ENCODE measurements around the gene RGN.
"Not testable (repeated sequence)": the region's sequence is repeated elsewhere in the genome, so short reads cannot be mapped to it uniquely, and the experiment has no call there.

RGN gene

DNA sequence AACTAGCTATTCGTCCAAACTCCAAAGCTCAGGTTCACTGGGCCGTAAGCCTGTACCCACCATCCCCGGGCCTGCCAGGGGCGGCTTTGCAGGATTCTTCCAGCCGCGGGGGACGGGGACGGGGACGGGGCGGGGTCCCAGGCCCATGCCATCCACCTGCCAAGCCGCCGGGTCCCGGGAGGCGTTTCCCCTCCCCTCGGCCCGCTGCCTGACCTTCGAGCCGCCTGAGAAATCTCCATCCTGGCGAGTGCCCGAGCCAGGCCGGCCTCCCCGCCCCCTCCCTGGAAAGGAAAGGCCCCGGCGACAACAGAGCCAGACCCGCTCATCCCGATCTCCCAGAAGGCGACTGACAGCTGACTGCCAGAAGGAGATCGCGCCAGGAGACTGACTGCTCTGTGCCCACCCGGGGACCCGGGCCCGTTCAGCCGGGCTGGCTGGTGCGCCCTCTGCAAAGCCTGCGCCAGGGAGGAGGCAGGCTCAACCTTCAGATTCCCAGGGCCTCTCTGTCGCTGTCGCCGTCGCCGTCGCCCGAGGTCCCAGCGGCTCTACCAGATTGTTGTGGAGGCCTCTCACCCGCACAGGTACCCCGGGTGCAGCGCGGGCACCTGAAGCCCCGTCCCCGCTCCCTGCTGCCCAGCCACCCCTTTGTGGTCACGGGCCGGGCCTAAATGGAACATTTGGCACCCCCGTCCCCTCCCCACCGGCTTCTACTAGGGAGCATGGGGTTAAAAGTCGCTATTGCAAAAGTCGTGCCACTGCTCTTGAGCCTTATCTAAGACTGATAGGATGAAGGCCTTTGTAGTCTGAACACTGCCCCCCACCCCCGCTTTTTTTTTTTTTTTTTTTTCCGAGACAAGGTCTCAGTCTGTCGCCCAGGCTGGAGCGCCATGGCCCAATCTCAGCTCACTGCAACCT, at the start of gene RGN:
TSS of gene RGN (plus strand) at position 315 of the 915 bp plus-strand sequence. CDS start 2,702 bp downstream, outside the sequence.
- no peak for DNase-seq (ENCODE audit: low read depth)

DNA sequence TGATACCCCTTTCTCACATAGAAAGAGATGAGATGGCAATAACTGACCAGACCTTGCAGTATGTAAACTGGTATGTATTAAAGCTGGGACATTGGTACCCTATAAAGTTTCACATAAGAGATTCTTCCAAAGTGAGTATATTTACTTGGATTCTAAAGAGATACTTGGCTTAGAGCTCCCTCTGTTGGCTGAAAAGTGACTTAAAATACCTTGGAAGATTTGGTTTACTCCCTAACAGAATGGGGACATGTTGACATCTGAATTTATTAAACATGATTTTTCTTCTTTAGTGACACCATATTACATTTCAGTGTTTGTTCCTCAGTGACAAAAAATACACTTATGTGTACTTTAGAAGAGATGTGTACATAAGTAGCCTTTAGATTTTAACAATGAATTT, 47.9 kb upstream of the RGN start:
- DNase-seq (ENCODE audit: low read depth): no peak

DNA sequence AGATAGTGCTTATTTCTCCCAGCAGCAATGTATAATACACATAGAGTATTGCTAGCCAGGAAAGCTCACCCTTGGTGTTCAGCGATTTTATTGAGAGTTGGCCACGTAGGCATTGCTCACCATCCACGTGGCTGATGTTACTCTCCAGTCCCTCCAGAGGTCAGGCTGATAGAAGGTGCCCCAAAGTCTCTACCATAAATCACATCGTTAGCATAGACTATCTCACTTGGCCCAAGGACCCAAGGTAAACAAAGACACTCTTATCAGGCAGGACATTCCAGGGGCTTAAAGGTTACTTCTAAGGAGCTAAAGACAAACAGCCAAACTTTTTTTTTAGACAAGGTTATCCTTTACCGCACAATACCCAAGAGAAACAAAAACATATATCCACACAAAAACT, 30.3 kb upstream of the RGN start:
- no peak for DNase-seq (ENCODE audit: low read depth)

DNA sequence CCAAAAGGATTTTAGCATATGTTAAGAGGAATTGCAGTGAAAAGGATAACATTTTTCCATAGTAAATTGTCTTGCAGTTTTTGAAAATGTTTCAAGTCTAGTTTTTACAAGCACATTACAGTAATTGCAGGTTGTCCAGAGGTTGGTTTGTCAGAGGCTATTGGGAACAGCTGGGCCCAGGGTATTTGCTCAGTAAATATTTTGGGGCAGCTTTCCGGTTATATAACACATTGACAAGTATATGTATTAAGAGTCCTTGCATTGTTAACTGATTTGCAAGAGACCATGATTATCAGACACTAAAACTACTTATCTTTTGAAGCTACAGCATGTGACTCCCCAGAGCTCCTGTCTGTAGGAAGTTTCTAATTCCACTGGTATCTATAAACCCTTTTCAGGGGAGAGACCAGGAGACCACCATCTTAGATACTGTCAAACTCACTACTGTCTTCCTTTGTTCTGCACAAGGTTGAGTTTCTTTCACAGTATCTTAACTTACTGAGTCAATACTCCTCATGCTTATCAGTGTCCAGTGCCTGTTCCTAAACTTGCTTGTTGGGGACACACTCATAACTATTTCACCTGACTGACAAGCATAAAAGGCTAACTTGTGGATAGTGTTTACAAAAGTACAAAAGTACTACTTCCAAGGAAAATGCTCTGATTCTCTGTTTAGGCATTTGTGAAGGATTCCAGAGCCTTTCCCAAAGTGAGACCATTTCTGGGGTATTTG, 18.9 kb upstream of the RGN start:
- no peak for DNase-seq (ENCODE audit: low read depth)

DNA sequence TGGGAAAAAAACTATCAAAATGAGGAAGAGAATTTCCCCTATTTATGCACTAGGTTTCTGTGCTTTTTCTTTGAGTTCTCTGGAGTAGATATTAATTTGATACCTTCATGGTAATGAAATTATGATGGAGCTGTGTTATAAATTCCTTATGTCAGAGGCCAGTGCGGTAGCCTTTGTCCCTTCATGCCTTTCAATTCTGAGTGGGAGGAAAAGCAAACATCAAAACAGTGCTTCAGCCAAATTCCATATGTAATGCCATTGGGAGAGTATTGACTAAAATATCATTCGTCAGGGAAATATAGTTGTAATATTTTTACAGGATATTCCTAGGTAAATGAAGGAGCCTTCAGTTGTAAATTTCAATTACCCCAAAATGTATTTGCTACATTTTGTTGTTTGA, 17.5 kb upstream of the RGN start:
- no peak for DNase-seq (ENCODE audit: low read depth)

DNA sequence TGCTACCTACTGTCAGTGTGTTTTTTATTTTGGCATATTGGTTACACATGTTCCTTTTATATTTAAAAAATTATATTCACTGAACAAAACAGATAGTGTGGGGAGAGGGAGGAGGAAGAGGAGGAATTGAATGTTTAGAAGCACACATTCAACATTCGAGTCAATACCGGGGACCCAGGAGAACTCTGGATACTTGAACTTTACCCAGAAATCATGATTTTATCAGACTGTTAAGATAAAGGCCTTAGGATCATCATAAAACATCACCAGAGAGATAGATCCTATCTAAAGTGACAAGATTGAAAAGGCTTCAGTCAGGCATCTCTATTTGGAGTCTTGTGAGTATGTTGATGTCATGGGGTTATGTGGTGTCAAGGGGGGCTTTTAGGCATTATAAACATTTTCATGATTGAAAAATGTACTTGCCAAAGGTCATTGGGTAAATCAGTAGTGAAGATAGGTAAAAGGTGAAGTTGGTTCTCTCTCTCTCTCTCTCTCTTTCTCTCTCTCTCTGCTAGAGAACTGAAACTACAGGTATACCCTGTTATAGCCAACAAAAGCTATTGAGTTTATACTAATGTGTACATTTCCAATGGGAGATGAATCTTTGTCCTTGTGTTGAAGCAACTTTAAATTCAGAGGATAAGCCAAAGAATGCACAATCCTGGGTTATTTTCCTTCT, 16.9 kb upstream of the RGN start:
- no peak for DNase-seq (ENCODE audit: low read depth)

DNA sequence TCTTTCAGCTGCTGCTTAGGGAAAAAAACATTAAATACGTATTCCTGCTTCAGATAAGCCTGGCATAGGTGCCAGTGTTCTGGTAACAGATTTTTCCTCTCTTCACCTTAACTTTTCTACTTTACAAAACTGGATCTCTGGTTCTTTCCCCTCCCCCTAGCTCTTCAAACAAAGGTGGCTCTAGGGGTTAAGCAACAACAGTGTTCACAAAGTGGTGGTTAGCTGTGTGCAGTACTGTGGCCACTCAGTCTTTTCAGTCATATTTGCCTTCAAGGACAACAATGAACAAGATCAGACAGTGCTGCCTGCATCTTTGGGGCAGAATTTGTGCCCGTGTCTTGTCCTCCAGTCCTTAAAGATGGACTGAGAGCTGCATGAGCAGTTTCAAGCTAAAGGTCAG, 15.1 kb upstream of the RGN start:
- no peak for DNase-seq (ENCODE audit: low read depth)

DNA sequence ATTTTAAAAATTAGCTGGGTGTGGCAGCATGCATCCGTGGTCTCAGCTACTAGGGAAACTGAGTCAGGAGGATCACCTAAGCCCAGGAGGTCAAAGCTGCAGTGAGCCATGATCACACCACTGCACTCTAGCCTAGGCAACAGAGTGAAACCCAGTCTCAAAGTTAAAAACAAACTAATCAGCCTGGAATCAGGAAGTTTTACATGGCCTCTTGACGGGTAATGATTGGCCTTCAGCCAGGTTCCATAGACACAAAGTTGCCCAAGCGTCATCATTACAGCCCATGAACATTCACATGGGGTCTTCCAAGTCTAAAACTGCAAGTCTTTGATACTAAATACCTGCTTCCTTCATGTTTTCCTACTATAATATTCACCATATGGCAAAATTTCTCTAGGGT, 10.0 kb upstream of the RGN start:
- no peak for DNase-seq (ENCODE audit: low read depth)

DNA sequence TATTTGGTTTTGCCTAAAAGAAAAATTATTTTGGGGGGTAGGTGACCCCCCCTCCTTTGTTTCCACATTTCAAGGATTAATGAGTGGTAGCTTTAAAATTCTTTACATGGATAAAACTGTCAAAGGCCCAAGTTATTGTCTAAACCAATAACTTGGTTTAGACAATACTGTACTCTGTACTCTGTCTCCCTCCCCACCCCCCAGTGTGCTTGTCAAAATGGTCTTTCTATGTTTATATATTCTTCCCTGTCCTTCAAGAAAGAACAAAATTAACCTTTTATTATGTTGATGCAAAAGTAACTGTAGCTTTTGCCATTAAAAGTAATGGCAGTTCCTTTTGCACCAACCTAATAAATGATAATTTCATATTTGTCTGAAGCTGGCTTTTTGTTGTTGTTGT, 9.5 kb upstream of the RGN start:
- no peak for DNase-seq (ENCODE audit: low read depth)

DNA sequence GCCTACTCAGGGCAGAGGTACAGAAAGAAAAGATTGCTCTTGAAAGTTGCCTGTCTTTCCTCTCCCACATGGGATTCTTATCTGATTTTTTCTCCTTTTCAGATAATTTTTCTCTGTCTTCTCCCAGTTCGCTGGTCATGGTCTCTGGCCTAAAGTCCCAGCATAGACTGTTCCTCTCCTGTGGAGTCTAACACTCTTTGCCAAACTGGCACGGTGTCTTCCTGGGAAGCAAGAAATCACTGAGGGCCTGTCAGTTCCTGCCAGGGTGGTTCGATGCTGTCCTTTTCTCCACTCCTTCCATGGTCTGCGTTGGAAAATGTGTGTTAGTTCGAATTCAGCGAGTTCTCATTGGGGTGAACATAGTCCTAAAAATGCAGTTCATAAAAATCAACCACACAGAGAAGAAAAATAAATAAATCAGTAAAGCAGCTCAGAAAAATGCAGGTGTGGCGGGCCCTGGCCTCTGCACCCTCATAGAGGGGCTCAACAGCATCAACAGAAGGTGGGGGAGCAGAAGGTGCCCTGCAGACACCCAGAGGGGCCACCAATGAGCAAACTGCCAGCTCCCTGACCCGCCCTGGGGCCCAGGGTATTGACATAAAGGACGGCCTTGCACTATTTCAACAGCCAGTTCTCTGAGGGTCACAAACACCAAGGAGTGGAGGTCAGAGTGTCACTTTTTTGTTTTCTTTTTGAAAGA, 2.1 kb downstream of the RGN start:
- no peak for DNase-seq (ENCODE audit: low read depth)

DNA sequence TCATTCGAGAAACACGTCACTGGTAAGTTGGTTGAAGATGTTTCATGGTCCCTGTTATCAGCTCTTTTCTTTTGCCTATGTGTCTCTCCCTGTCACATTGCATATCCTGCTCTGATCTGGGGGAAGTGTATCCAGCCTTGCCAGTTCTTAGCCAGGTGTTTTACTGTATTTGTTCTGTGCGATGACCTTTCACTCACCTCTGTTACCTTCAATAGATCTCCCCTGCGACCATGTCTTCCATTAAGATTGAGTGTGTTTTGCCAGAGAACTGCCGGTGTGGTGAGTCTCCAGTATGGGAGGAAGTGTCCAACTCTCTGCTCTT, 2.6 kb downstream of the RGN start:
- no peak for DNase-seq (ENCODE audit: low read depth)

DNA sequence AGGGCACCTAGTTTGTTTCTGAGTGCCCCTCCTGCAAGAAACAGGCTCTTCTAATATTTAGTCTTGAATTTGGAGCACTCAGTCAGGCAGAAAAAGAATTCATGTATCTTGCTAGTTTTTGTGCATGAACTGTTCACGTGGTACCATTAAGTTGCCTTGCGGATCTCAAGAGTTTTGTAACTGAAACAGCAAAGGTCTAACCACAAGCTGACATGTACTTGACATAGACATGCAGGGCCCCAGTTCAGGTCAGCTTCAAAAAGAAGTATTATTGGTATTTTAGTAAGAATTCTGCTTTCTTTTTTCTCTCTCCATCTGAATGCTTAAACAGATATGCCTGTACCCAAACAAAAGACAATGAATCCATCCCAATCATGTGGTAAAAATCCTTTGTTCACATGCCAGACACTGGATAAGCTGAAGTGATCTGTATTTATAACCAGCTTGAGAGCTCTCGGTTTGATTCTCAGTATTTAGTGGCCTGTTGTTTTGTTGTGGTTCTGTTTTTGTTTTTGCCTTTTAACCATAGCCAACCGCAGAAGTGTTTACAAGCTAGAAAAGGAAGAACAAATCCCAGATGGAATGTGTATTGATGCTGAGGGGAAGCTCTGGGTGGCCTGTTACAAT, 13.0 kb downstream of the RGN start:
- no peak for DNase-seq (ENCODE audit: low read depth)

DNA sequence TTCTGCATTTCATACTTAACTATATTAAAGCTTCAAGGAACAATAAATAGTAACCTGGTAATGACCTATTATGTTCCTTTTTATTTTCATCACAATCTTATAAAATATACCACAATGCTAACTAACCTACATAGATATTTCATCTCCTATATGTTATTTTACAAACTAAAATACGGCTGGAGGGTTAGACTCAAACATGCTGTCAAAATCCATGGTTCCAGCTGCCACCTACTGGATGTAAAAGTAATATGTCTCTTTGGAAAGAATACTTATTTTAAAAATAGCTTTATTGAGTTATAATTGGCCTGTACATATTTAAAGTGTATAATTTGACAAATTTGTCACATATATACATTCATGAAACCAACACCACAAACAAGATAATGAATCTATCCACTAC, 15.0 kb downstream of the RGN start:
- no peak for DNase-seq (ENCODE audit: low read depth)

DNA sequence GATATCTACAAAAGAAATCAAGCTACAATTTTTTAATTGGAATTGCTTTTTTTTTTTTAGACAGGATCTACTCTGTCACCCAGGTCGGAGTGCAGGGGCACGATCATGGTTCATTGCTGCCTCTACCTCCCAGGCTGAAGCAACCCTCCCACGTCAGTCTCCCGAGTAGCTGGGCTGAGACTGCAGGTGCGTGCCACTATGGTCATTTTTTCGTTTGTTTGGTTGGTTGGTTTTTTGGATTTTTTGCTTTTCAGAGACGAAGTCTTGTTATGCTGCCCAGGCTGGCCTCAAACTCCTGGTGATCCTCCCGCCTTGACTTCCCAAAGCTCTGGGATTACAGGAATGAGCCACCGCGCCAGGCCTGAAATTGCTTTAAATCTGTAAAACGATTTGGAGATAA, 15.6 kb downstream of the RGN start:
- DNase-seq (ENCODE audit: low read depth): no peak

DNA sequence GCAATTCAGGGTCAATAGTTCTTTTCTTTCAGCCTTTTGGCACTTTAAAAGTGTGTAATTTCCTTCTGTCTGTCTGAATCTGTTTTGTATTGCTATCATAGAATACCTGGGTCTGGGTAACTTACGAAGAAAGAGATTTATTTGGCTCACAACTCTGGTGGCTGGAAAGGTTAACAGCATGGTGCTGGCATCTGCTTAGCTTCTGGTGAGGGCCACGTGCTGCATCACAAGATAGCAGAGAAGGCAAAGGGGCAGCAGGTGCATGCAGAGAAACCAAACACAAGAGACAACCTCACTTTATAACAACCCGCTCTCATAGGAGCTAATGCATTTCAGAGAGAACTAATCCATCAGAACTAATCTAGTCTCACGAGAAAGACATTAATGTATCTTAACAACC, 18.8 kb downstream of the RGN start:
- DNase-seq (ENCODE audit: low read depth): no peak

DNA sequence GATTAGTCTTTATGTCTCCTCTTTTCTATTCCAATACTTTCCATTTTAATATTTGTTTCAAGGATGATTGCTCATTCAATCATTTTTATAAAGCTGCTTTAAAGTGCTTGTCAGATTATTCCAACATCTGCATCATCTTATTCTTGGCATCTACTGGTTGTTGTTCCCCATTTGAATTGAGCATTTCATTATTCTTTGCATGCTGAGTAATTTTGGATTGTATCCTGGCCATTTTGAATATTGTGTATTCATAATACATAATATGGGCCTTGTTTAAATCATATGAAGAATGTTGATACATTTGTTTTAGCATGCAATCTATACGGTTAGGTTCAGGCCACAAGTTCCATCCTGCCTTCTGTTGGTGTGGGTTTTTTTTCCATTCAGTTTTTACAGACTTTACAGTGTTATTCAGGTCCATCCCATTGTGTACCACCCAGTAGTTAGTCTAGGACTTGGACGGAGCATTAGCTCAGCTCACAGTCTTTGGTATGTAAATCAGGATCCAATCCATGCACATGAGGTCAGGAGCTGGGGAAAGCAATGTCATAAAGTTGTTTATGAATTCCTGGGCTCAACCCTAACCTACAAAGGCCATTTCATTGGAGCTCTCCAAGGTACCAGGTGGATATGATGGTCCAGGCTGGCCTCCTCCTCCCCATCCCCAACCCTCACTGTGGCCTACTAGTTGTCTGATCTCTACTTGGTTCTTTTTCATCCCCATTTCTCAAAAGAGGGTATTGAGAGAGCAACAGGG, 20.3 kb downstream of the RGN start:
- no peak for DNase-seq (ENCODE audit: low read depth)

DNA sequence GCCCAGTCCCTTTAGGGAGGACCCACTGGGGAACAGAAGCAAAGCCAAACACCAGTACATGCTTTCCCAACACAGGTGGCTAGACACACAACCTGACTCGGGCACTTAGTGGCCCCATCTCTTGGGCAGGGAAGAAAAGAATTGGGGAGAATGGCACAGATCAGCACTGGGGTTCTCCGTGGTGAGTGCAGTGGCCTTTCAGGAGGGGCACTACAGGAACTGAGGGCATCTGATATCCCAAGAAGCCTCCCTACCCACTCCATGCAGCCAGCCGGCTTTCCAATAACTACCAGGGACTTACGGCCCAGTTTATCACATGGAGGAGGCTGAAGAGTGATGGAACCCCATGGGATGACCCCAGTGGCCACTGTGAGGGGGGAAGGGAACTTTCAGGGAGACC, 23.0 kb downstream of the RGN start:
- no peak for DNase-seq (ENCODE audit: low read depth)

DNA sequence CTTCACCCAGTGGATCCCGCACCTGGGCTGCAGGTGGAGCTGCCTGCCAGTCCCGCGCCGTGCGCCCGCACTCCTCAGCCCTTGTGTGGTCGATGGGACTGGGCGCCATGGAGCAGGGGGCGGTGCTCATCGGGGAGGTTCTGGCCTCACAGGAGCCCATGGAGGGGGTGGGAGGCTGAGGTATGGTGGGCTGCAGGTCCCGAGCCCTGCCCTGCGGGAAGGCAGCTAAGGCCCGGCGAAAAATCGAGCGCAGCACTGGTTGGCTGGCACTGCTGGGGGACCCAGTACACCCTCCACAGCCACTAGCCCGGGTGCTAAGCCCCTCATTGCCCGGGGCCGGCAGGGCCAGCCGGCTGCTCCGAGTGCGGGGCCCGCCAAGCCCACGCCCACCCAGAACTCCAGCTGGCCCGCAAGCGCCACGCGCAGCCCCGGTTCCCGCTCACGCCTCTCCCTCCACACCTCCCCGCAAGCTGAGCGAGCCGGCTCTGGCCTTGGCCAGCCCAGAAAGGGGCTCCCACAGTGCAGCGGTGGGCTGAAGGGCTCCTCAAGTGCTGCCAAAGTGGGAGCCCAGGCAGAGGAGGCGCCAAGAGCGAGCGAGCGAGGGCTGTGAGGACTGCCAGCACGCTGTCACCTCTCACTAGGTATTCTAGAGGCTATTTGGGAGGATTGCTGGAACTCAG, 32.8 kb downstream of the RGN start:
- DNase-seq (ENCODE audit: low read depth): not testable (repeated sequence)

DNA sequence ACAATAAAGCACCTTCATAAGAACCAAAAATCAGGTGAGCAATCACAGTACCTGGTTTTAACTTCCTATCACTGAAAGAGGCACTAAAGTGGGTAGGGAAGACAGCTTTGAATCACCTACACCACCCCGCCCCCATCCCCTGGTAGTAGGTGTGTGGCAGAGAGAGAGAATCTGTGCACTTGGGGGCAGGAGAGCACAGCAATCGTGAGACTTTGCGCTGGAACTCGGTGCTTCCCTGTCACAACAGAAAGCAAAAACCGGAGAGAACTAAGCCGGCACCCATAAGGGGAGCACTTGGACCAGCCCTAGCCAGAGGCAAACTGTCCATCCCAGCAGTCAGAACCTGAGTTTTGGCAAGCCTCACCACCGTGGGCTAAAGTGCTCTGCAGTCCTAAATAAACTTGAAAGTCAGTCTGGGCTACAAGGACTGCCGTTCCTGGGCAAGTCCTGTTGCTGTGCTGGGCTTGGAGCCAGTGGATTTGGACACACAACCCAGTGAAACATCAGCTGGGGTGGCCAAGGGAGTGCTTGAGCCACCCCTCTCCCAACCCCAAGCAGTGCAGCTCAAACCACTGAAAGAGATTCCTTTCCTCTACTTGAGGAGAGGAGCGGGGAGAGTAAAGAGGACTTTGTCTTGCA, 34.2 kb downstream of the RGN start:
- DNase-seq (ENCODE audit: low read depth): no peak

DNA sequence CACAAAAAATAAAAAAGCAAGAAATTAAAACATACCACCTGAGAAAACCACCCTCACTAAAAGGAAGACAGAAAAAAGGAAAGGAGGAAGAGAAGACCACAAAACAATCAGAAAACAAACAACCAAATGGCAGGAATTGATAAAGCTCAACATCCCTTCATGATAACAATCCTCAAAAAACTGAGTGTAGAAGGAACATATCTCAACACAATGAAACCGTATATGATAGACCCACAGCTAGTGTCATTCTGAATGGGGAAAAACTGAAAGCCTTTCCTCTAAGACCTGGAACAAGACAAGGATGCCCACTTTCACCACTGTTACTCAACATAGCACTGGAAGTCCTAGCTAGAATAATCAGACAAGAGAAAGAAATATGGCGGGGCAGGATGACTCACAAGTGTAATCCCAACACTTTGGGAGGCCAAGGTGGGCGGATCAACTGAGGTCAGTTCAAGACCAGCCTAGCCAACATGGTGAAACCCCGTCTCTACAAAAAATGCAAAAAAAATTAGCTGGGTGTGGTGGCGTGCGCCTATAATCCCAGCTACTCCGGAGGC, 38.4 kb downstream of the RGN start:
- not testable (repeated sequence) for DNase-seq (ENCODE audit: low read depth)
